ENCODE results near the gene NUP58.

Gene NUP58

DNA sequence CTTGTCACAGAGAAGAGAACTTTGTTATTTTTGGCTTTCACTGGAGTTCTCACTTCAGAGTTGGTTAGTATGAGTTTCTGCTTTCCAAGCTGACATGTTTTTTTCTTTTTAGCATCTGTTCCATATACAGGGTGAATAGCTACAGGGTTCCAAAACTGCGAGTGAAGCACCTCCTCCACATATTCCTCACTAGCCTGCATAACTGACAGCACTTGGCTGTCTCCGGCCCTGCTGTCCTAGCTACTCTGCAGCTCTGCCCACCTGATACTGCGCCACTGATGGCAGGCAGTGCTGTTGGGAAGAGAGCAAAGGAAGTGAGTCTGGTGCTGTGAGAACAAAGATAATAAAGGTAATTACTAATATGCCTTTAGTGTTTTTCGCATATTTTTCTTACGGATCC, 77.1 kb downstream of the NUP58 start:
- DNase-seq, result no peak

DNA sequence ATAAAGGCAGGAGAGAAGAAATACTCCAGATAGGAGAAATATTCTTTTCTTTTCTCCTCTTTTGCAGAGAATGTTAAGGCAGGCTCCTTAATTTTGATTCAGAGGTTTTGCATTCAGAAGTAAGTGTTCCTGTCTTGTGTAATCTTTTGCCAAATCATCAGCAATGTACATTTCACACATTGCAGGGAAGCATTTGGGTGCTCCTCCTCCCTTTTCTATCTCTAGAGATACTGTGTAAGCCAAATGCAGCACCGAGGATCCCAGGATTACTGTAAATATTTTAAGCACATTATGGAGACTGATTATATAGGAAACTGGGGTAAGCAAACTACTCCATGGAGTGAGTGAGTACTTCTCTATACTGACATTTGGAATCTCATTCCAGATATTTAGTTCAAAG, 77.6 kb downstream of the NUP58 start:
- DNase-seq, result no peak

GRCh38 chr13:25380082-25380481, 78.7 kb downstream of the NUP58 start:
- DNase-seq, result no peak

DNA sequence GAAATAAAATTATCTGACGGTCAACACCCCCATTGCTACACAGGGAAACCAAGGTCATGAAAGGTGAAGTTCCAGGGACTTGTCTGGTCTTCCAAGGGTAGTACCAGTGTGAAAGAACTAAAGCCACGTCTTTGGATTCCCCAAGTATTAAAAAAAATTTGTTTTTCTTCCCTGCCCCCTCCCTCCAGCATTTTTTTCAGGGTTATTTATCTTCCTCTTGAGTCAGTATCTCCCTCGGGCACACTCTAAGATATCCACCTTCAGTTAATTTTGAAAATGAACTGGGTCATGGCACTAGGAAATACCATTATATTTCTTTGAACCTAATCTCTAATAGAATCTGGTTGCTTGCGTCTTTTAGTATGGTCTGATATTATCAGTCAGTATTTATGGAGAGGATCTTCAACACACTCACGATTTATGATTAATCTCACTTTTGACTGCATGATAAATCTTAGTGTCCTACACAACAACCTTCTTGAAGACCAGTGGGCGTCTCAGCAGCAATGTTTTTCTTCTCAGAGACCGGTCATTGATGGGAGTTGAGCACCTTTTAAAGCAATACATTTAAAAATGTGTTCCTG, 79.4 kb downstream of the NUP58 start:
- no peak for DNase-seq

GRCh38 chr13:25384758-25385410, 83.5 kb downstream of the NUP58 start:
- DNase-seq, result no peak

- DNase-seq, result no peak
Measured at GRCh38 chr13:25391932-25392331, 90.5 kb downstream of the NUP58 start.

Measured in NCI-H2029 (cell line).